Brain microvascular endothelial cell (primary cell): ENCODE results near the gene XCL2.
"Not testable (repeated sequence)": the region's sequence is repeated elsewhere in the genome, so short reads cannot be mapped to it uniquely, and the experiment has no call there.

ENCODE experiments used
- DNase-seq: peaks from one replicate; pipeline ENCODE4 v3.0.0-alpha.2; 2020
- H3K27ac ChIP-seq: fragments of 250-450 bp; sonication (Bioruptor Pico); 2 replicates; pipeline ENCODE4 v1.5.1; 2020; ENCODE audit warnings: mild to moderate bottlenecking, moderate library complexity
- H3K27me3 ChIP-seq: fragments of 250-450 bp; sonication (Bioruptor Pico); replicated peaks from 2 replicates; pipeline ENCODE4 v1.5.1; 2020; ENCODE audit warnings: mild to moderate bottlenecking
- H3K36me3 ChIP-seq: fragments of 250-450 bp; sonication (Bioruptor Pico); replicated peaks from 2 replicates; pipeline ENCODE4 v1.5.1; 2020; ENCODE audit warnings: mild to moderate bottlenecking
- H3K4me3 ChIP-seq: 2 replicates; pipeline ENCODE4 v1.5.1; 2011; ENCODE audit warnings: low read depth, mild to moderate bottlenecking, control low read depth, low read length, moderate library complexity
- CTCF ChIP-seq: IDR thresholded peaks from 2 replicates; pipeline ENCODE4 v1.5.1; 2011; ENCODE audit warnings: low read depth, mild to moderate bottlenecking, moderate library complexity, low read length, control low read depth, inconsistent platforms; ENCODE audit errors: missing control alignments
- in situ Hi-C: cut with HindIII; loops from 2 replicates; pipeline ENCODE4 v1.10.0; 2017; ENCODE audit warnings: low sequenced_read_pairs, low pct_ligation_motif_present

XCL2 gene

GRCh38 chr1:168543840-168544498, at the start of gene XCL2:
XCL2 (minus strand) TSS chr1:168543997; CDS start chr1:168543964, 33 bp downstream.
- H3K27me3 ChIP-seq, H3K36me3 ChIP-seq, in situ Hi-C loops, DNase-seq, H3K4me3 ChIP-seq, H3K27ac ChIP-seq: not testable (repeated sequence)

- Histone ChIP-seq H3K4me3 (no peak overlapping the region), H3K27ac (no peak overlapping the region), H3K27me3 (no peaks in the 10 kb centered on the region), H3K36me3 (no peaks in the 10 kb centered on the region)
- TF ChIP-seq CTCF = no peak
- in situ Hi-C loops = no loop called here
- no peak for DNase-seq
Measured at GRCh38 chr1:168591641-168592250, 47.9 kb upstream of the XCL2 start.

- H3K27ac ChIP-seq = no peak overlapping the region
- DNase-seq = no peak
- H3K4me3 ChIP-seq = no peak overlapping the region
- in situ Hi-C loops = no loop called here
- H3K27me3 ChIP-seq = no peaks in the 10 kb centered on the region
- TF ChIP-seq CTCF = no peak
- no peaks in the 10 kb centered on the region for H3K36me3 ChIP-seq
Measured at GRCh38 chr1:168591066-168591465, 47.3 kb upstream of the XCL2 start.

- in situ Hi-C loops = no loop called here
Measured at GRCh38 chr1:168589167-168589566, 45.4 kb upstream of the XCL2 start.

GRCh38 chr1:168585937-168586336, 42.1 kb upstream of the XCL2 start:
- in situ Hi-C loops = no loop called here
- Histone ChIP-seq H3K4me3 (no peak overlapping the region), H3K36me3 (no peaks in the 10 kb centered on the region), H3K27me3 (no peaks in the 10 kb centered on the region), H3K27ac (no peak overlapping the region)
- no peak for DNase-seq
- TF ChIP-seq CTCF = no peak

More at GRCh38 chr1:168589167-168589566, 45.4 kb upstream of the XCL2 start:
- Histone ChIP-seq H3K4me3 (no peak overlapping the region), H3K27ac (no peak overlapping the region), H3K36me3 (no peaks in the 10 kb centered on the region), H3K27me3 (no peaks in the 10 kb centered on the region)
- TF ChIP-seq CTCF = no peak
- DNase-seq = no peak

GRCh38 chr1:168585191-168585590, 41.4 kb upstream of the XCL2 start:
- TF ChIP-seq CTCF = no peak
- in situ Hi-C loops = no loop called here
- DNase-seq = peak; percentile 28
- no peaks in the 10 kb centered on the region for H3K36me3 ChIP-seq
- H3K27me3 ChIP-seq = no peaks in the 10 kb centered on the region
- no peak overlapping the region for H3K4me3 ChIP-seq
- no peak overlapping the region for H3K27ac ChIP-seq
